Lung (tissue), 12 donors: ENCODE measurements around the gene EBF4. TPM values are rescaled to one million over a fixed set of nuclear protein-coding genes. Genes with fewer than 3 reads are reported as not detected.
A peak's percentile ranks its signal among the peaks of the same experiment; 100 is the strongest.

Experiments used
- ATAC-seq: fragments of 200-7000 bp; cut with Tn5 transposase; one replicate; pipeline ENCODE4 v1.9.1; 2020; ENCODE audit warnings: moderate number of reproducible peaks; ENCODE audit not compliant: insufficient read depth, low FRiP score
- DNase-seq, 3 donors: peaks; one replicate each; pipeline ENCODE4 v3.0.0-alpha.2; 2013 to 2017
- H3K27ac ChIP-seq, 2 donors: one replicate each; pipeline ENCODE4 v1.5.1; 2013; ENCODE audit warnings: mild to moderate bottlenecking in 2 of 2, moderate library complexity in 2 of 2, control low read depth in 1 of 2, inconsistent platforms in 1 of 2, low read depth in 1 of 2, low read length in 1 of 2
- H3K27me3 ChIP-seq, 3 donors: one replicate each; pipeline ENCODE4 v1.5.1; 2013; ENCODE audit warnings: low read length in 2 of 3; ENCODE audit not compliant: control insufficient read depth in 3 of 3, insufficient read depth in 3 of 3
- H3K36me3 ChIP-seq, 4 donors: one replicate each; pipeline ENCODE4 v1.5.1; 2013; ENCODE audit warnings: low read length in 4 of 4, mild to moderate bottlenecking in 1 of 4, moderate library complexity in 1 of 4; ENCODE audit not compliant: control insufficient read depth in 4 of 4, insufficient read depth in 4 of 4
- H3K4me1 ChIP-seq, 5 donors: one replicate each; pipeline ENCODE4 v1.5.1; 2013; ENCODE audit warnings: low read length in 5 of 5, mild to moderate bottlenecking in 2 of 5, moderate library complexity in 1 of 5; ENCODE audit not compliant: control insufficient read depth in 5 of 5, insufficient read depth in 5 of 5
- H3K4me3 ChIP-seq: one replicate; pipeline ENCODE4 v1.5.1; 2013; ENCODE audit warnings: mild to moderate bottlenecking, control low read depth, moderate library complexity
- H3K9ac ChIP-seq, 2 donors: one replicate each; pipeline ENCODE4 v1.5.1; 2013; ENCODE audit warnings: low read length in 2 of 2, control low read depth in 1 of 2; ENCODE audit not compliant: insufficient read depth in 1 of 2
- H3K9me3 ChIP-seq, 4 donors: one replicate each; pipeline ENCODE4 v1.5.1; 2013; ENCODE audit warnings: low read length in 3 of 4, mild to moderate bottlenecking in 1 of 4, moderate library complexity in 1 of 4; ENCODE audit not compliant: control insufficient read depth in 4 of 4, insufficient read depth in 3 of 4
- CTCF ChIP-seq: IDR thresholded peaks from 2 replicates; pipeline ENCODE4 v1.5.1; 2012; ENCODE audit warnings: mild to moderate bottlenecking; ENCODE audit errors: control extremely low read depth, extremely low read depth
- WGBS, 2 donors: extraction: QIAGEN DNeasy Blood & Tissue Kit; methylation state at CpG; one replicate each; pipeline ENCODE4 v1.1.7; 2013; 5-methylcytosine and 5-hydroxymethylcytosine counted together
- polyA plus RNA-seq, 2 donors: library from polyadenylated mRNA; stranded (reverse); fragments of 200-250 nt; gene quantifications; one replicate each; pipeline ENCODE4 v1.2.1, GENCODE V29; 2013
- total RNA-seq, 2 donors: library from RNA; depleted of rRNA in 1 of 2; stranded (reverse); fragments of >200 nt in 1 of 2; gene quantifications; one replicate each; pipeline ENCODE4 v1.2.1, GENCODE V29; 2014 to 2021
- donor health status: control.
- donor health status: control.
- donor health status: Bipolar disorder and iron deficiency.
- donor health status: healthy.
- donor health status: DM: yes; HTN: yes; CAD: no.

EBF4 gene
- total and polyA plus RNA-seq, 4 donors, result 5.8 to 15.8 (median 7.4) TPM

GRCh38 chr20:2762578-2763131 is 70.1 kb downstream of the EBF4 start:
- Histone ChIP-seq H3K4me1 (peaks cover 0 to 3% (median 0%) of the 10 kb centered on the region in 5 donors), H3K9ac (no peak overlapping the region), H3K36me3 (no peaks in the 10 kb centered on the region), H3K9me3 (no peaks in the 10 kb centered on the region), H3K4me3 (no peak overlapping the region), H3K27ac (no peak overlapping the region), H3K27me3 (peaks cover 0 to 4% (median 0%) of the 10 kb centered on the region in 3 donors)
- no peak for TF ChIP-seq CTCF
- WGBS, 2 donors, result 61 to 74% methylated on average over 2 of the region's 2 CpGs
- no peak for ATAC-seq
- DNase-seq, result no peak

DNA sequence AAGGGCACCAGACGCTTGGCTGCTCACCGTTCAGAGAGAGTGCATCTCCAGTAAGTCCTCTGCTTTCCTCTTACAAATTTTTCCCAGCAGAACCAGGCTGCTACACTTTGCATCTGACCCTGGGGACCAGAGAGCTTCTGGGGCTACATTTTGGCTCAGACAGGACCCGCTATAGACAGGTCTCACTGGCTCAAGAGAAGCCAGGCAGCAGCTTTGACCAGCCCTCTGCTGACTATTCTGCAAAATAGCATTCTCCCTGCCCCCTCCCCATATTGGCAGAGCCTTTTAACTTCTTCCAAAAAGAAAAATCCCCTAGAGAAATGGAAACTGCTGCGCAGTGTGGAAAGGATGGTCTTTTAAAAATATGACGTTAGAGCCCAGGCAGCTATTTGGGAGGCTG is 70.6 kb downstream of the EBF4 start:
- 56 to 74% methylated on average over 5 of the region's 5 CpGs for WGBS, 2 donors
- DNase-seq, result no peak
- H3K27me3 ChIP-seq, result peaks cover 0 to 3% (median 0%) of the 10 kb centered on the region in 3 donors
- no peak overlapping the region for H3K4me3 ChIP-seq
- no peak for ATAC-seq
- TF ChIP-seq CTCF, result no peak
- H3K9ac ChIP-seq, result no peak overlapping the region
- peaks cover 0 to 6% (median 0%) of the 10 kb centered on the region in 5 donors for H3K4me1 ChIP-seq
- H3K9me3 ChIP-seq, result no peaks in the 10 kb centered on the region
- no peaks in the 10 kb centered on the region for H3K36me3 ChIP-seq
- no peak overlapping the region for H3K27ac ChIP-seq

DNA sequence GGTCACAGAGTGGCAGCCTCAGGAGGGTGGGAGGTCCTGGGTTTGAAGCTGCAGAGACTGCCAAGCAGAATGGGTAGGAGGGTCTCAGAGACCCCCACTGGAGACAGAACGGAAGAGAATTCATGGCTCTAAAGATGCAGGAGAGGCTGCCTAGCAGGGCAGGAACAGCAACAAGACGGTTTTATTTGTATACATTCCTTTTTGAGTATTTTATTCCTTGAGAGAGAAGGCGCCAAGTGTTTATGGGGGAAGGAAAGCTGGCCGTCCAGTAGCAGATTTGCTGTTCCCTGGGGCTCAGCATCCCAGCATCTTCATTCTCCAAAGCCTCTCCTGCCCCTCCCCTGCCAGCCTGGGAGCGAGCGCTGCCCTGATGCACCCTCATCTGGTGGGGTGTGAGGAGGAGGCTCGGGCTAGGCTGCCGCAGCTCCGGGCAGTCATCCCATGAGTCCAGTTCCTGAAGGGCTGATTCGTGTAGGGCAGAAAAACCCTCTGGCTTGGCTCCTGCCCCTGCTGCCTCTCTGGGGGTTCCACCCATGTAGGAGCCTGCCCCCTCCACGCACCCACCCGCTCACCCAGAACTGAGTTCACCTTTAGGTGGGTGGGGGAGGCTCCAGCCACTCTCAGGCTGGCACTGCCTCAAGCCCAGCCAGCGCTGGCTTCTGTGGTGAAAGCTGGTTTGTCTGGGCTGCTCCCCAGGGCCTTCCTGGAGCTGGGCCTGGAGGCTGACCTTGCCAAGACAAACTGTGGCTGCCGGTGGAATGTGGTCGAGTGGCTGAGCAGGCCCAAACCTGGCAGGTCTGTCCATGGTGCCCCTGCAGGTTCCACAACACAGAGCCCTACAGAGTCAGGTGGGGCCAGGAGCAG is 75.4 kb downstream of the EBF4 start:
- Histone ChIP-seq H3K36me3 (no peaks in the 10 kb centered on the region), H3K27me3 (peaks cover 0 to 3% (median 0%) of the 10 kb centered on the region in 3 donors), H3K27ac (peak overlapping the region in 1 of 2 donors; percentile 72), H3K4me3 (no peak overlapping the region), H3K9me3 (no peaks in the 10 kb centered on the region), H3K4me1 (peaks cover 0 to 13% (median 0%) of the 10 kb centered on the region in 5 donors), H3K9ac (no peak overlapping the region)
- DNase-seq (peak; percentile 28 to 71 (median 64)), ATAC-seq (peak; percentile 90)
- TF ChIP-seq CTCF, result no peak
- 50 to 76% methylated on average over 15 of the region's 15 CpGs for WGBS, 2 donors
